ENCODE results near the gene CPED1. TPM values are rescaled to one million over a fixed set of nuclear protein-coding genes. Genes with fewer than 3 reads are reported as not detected.

The CPED1 gene
- total RNA-seq, 1 experiment from 2014 or later, result 0.13 TPM

DNA sequence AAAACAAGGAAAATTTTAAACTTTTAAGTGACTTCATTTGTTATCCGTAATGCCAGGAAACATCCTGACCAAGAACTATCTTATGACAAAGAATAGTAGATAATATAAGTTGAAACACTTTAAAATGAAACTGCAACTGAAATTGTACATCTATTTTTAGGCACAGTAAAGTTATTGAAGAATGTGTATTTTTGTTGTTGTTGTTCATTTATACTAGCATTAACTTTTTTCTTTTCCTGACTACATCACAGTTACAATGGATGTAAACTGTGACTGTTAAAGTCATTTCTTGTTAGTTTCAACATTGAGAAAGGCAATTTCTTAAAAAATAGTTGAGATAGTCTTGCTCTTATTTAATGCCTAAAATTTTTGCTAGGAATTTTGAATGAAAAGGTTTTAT is 2.6 kb downstream of the CPED1 start:
- no peak overlapping the region for H3K9ac ChIP-seq (ENCODE audit: extremely low read depth, insufficient read length, low read length)
- WGBS (ENCODE audit: extremely low coverage, insufficient read length, low lambda C conversion rate), result no CpG with 5 or more reads among the region's 1 CpG
- H2BK5ac ChIP-seq (ENCODE audit: insufficient read length, low read length), result no peak overlapping the region
- no peak overlapping the region for H2BK12ac ChIP-seq (ENCODE audit: insufficient read length, low read depth, low read length)
- H2BK120ac ChIP-seq (ENCODE audit: low read depth, low read length, poor library complexity, severe bottlenecking), result no peak overlapping the region
- no peak overlapping the region for H2AFZ ChIP-seq (ENCODE audit: low read length)
- H3K79me2 ChIP-seq (ENCODE audit: insufficient read depth, low read length), result no peaks in the 10 kb centered on the region
- H2BK20ac ChIP-seq (ENCODE audit: low read depth, low read length, poor library complexity, severe bottlenecking), result no peak overlapping the region
- H2BK15ac ChIP-seq (ENCODE audit: low read depth, low read length), result no peak overlapping the region
- no peaks in the 10 kb centered on the region for H4K20me1 ChIP-seq (ENCODE audit: control insufficient read depth, insufficient read depth, insufficient read length)
- H3K27ac ChIP-seq (ENCODE audit: insufficient read length, low read depth, low read length), result no peak overlapping the region
- H3K18ac ChIP-seq (ENCODE audit: insufficient read length, low read depth, low read length), result no peak overlapping the region
- H3K9me3 Mint-ChIP-seq, result no peaks in the 10 kb centered on the region
- peaks cover 3% of the 10 kb centered on the region; the same call in 1 of the 2 replicates for H3K27me3 ChIP-seq (ENCODE audit: insufficient read depth, low read length)
- peaks cover 10 to 14% of the 10 kb centered on the region in 2 experiments for H3K4me1 Mint-ChIP-seq
- no peaks in the 10 kb centered on the region for H3K79me1 ChIP-seq (ENCODE audit: insufficient read depth, low read depth, low read length, poor library complexity, severe bottlenecking)
- peaks cover 30% of the 10 kb centered on the region for H3K27me3 Mint-ChIP-seq (ENCODE audit: low read depth)
- H3K14ac ChIP-seq (ENCODE audit: insufficient read depth, low read length), result no peak overlapping the region
- no peaks in the 10 kb centered on the region for H3K4me1 ChIP-seq (ENCODE audit: insufficient read depth, low read length)
- no peak overlapping the region for H3K27ac Mint-ChIP-seq
- H4K91ac ChIP-seq (ENCODE audit: insufficient read length, low read depth, low read length), result no peak overlapping the region
- H3K4me2 ChIP-seq (ENCODE audit: insufficient read depth, insufficient read length, low read length), result no peak overlapping the region
- TF ChIP-seq CTCF (conservative IDR thresholded peaks at IDR 0.05), result no peak
- no peak for DNase-seq
- H3K4me3 Mint-ChIP-seq, result no peak overlapping the region
- no peak overlapping the region for H3T11ph ChIP-seq (ENCODE audit: low read length)
- peaks cover 4% of the 10 kb centered on the region for H3K23me2 ChIP-seq (ENCODE audit: insufficient read length, low read depth, low read length, poor library complexity, severe bottlenecking)
- H4K5ac ChIP-seq (ENCODE audit: insufficient read length, low read depth, low read length), result no peak overlapping the region
- no peak overlapping the region for H4K8ac ChIP-seq (replicated peaks; ENCODE audit: insufficient read length, low read depth, low read length)
- H3K56ac ChIP-seq (ENCODE audit: insufficient read length, low read depth, low read length), result no peak overlapping the region
- no peak overlapping the region for H2AK5ac ChIP-seq (ENCODE audit: insufficient read length, low read length)
- no peak overlapping the region for H3K23ac ChIP-seq (ENCODE audit: insufficient read length, low read depth, low read length)
- no peak overlapping the region for H3K4ac ChIP-seq (ENCODE audit: low read depth, low read length)
- H3K9me3 ChIP-seq (ENCODE audit: control insufficient read depth, low read depth, low read length), result no peaks in the 10 kb centered on the region
- H3K36me3 Mint-ChIP-seq (ENCODE audit: insufficient read depth in 1 of 3, low read depth in 3 of 3), result no peaks in the 10 kb centered on the region

Measured in H9 (cell line).